GM21723 (cell line): ENCODE data around the gene MED17.
"Not testable (repeated sequence)": the region's sequence is repeated elsewhere in the genome, so short reads cannot be mapped to it uniquely, and the experiment has no call there.

Experiments
- ATAC-seq: cut with Tn5 transposase; IDR thresholded peaks from one replicate; pipeline ENCODE4 v1.9.1; 2021; ENCODE audit warnings: mild to moderate bottlenecking, moderate library complexity; ENCODE audit not compliant: unreplicated experiment

Gene MED17

DNA sequence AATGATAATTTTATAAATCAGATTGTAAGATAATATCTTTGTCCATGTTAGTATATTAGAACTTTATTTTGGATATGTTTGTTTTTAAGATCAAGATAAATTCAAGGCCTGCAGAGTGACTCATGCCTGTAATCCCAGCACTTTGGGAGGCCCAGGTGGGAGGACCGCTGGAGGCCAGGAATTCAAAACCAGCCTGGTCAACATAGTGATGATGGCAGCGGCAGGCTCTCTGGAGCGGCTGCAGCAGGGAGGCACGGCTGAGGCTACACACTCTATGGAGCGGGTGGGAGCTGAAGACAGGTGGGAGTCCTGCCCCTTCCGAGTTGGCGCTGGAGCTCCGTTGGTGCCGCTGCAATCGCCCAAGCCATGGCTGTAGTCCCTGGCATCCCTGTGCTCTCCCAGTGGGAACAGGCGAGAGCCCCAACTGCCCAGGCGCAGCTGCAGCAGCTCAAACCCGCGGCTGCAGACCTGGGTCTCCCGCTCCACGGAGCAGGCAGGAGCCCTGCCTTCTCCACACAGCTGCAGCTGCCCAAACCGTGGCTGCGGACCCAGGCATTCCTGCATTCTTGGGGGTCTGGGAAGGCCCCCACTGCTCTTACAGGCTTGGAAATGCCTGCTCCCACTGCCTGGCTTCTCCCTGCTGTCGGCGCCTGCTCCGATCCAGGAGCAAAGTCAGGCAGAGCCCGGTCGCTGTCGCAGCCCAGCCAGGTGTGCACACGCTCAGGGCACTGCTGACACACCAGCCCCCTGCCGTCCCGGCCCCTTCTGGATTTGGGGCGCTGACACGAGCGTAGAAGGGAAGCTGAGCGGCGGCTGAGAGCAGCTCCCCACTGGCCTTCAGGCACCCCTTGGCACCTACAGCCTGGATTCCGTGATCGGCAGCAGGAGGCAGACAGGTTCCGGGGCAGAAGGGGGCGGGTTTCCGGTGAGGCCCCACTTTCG, 25.9 kb upstream of the MED17 start:
- no peak for ATAC-seq

GRCh38 chr11:93759123-93759522, 25.0 kb upstream of the MED17 start:
- ATAC-seq = not testable (repeated sequence)

GRCh38 chr11:93761910-93762309, 22.2 kb upstream of the MED17 start:
- no peak for ATAC-seq

DNA sequence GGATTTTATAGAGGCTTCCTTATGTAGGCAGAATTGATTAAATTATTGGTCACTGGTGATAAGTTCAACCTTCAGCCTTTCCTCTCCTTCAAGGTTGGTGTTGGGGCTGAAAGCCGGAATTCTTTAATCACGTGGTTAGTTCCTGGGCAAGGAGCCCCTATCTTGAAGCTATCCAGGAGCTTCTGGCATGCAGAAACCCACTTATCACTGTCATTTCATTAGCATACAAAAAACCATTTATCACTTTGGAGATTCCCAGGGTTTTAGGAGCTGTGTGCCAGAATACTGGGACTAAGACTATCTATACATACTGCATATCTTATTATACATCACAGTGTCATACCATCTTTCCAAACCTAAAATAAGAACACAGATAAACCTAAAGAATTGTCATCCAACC, 18.5 kb upstream of the MED17 start:
- no peak for ATAC-seq

DNA sequence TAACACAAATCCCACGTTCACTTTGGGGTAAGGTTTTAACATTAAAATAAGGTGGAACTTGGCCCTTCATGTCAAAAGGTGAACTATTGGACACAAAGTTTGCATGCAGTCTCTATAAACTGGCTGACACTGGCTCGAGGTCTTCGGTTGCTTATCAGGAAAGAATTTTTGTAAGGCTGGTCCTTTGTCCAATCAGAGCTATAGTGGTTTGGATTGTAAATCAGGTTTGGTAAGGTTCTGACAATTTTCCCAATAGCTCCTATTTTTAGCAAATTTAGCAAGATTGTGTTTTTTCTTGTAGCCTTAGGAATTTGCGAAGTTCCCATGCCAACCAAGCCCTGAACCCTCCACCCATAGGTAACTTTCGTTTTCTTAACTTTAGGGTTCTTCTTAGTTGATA, 17.6 kb upstream of the MED17 start:
- no peak for ATAC-seq

GRCh38 chr11:93767018-93767417, 17.1 kb upstream of the MED17 start:
- no peak for ATAC-seq

DNA sequence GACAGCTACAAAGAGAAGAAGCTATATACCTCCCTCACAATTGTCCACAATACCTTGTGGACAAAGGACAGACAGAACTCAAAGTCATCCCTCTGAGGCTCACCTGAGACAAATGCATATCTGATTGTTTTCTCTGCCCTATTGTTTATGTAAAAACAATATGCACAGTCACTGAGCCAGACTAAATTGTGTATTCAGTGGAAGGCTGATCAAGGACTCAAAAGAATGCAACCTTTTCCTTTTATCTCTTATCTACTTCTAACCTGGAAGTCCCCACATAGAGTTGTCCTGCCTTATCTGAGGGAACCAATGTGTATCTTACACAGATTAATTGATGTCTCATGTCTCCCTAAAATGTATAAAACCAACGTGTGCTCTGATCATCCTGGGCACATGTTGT, 13.9 kb upstream of the MED17 start:
- ATAC-seq = no peak

GRCh38 chr11:93772123-93772522, 12.0 kb upstream of the MED17 start:
- no peak for ATAC-seq

DNA sequence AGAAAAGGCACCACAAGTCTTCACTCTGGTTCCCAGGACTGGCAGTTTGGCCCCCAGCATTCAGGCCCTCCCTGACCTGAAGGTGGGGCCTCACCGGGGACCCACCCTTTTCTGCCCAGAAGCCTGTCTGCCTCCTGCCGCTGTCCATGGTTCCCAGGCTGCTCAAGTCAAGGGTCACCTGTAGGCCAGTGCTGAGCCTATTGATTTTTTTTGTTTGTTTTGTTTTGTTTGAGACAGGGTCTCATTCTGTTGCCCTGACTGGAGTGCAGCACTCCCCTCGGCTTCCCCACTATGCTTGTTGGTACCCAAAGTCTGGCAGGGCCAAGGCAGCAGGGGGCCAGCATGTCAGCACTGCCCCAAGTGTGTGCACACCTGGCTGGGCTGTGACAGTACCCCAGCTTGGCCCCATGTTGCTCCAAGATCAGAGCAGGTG, 11.0 kb upstream of the MED17 start:
- no peak for ATAC-seq

GRCh38 chr11:93773601-93774200, 10.4 kb upstream of the MED17 start:
- ATAC-seq = no peak

DNA sequence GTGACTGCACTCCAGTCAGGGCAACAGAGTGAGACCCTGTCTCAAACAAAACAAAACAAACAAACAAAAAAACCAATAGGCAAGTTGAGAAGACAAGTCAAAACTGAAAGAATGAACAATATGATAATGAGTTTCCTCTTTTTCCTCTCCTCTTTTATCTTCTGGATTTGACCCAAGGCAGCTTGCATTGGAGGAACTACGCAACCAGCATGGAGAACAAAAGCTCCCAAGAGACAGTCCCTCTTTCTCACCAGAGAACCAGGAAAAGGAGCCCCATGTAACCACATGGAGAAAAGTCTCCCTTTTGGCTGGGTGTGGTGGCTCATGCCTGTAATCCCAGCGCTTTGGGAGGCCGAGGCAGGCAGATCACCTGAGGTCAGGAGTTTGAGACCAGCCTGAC, 9.5 kb upstream of the MED17 start:
- not testable (repeated sequence) for ATAC-seq

DNA sequence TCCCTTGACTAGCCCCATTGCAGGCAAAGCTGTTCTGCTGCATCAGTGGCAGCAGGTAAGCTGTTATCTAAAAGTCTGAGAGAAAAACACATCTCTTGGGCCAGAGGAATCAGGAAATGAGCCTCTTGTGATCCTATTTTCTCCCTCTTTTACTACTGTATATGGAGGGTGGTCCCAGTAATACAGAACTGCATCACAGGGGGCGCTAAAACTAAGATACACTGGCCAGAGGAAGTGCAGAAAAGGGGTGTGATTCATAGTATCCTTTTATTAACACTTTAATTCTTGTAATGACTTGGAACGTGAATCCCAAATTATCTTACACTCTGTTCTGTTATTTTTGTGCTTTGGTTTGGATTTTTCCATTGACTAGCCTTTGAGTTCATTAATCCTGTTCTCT, 8.8 kb upstream of the MED17 start:
- ATAC-seq = no peak

- no peak for ATAC-seq
Observed at GRCh38 chr11:93783362-93783761, 720 bp upstream of the MED17 start.

DNA sequence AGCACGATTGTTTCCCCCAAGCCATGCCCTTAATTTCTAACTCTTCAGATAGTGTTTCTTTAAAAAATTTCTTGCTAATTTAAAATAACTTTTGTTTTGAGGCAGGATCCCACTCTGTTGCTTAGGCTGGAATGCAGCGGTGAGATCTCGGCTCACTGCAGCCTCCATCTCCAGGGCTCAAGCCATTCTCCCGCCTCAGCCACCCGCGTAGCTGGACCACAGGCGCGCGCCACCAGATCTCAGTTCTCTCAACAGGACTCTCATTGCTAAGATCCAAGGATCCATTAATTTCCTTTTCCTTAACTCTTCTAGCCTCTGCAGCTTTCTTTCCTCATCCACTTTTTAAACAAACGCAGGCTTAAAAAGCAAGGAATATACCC, 327 bp upstream of the MED17 start:
- ATAC-seq = peak; percentile 52

- peak; percentile 30 for ATAC-seq
Observed at GRCh38 chr11:93784935-93785360, 866 bp downstream of the MED17 start.

DNA sequence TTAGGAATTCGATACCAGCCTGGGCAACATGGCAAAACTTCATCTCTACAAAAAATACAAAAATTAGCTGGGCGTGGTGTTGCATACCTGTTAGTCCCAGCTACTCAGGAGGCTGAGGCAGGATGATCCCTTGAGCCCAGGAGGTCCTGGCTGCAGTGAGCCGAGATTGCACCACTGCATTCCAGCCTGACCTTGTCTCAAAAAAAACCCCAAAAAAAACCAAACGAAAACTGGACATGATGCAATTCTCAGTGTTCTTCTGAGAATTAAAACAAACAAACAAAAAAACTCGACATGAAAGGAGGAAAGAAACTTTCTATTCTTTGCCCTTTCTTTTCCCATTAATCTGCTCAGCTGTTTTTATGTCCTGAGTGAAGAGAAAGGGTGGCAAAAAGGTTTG, 7.4 kb downstream of the MED17 start:
- no peak for ATAC-seq

- no peak for ATAC-seq
Observed at GRCh38 chr11:93796441-93797231, 12.6 kb downstream of the MED17 start.

GRCh38 chr11:93801366-93801765, 17.3 kb downstream of the MED17 start:
- no peak for ATAC-seq

GRCh38 chr11:93804879-93805278, 20.8 kb downstream of the MED17 start:
- ATAC-seq = no peak

DNA sequence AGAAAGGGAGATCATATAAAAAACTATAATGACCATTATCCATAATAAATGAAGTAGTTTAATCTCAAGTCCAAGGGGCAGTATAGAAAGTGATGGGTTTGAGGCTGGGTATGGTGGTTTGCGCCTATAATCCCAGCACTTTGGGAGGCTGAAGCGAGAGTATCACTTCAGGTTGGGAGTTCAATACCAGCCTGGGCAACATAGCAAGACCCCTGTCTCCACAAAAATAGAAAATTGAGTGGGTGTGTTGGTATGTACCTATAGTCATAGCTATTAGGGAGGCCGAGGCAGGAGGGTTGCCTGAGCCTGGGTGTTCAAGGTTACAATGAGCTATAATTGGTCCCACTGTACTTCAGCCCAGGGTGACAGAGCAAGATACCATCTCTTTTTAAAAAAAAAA, 23.9 kb downstream of the MED17 start:
- no peak for ATAC-seq

- ATAC-seq = no peak
Observed at GRCh38 chr11:93813974-93814373, 29.9 kb downstream of the MED17 start.
